Epithelial cell of esophagus (primary cell): ENCODE measurements around the gene NCAPD2.
"Not testable (repeated sequence)": the region's sequence is repeated elsewhere in the genome, so short reads cannot be mapped to it uniquely, and the experiment has no call there.

Experiments
- DNase-seq: peaks from one replicate; pipeline ENCODE4 v3.0.0; 2010; ENCODE audit warnings: low read depth
- H3K4me3 ChIP-seq: 2 replicates; pipeline ENCODE4 v1.5.1; 2011; ENCODE audit warnings: mild to moderate bottlenecking, low read length, control low read depth
- CTCF ChIP-seq: IDR thresholded peaks from 2 replicates; pipeline ENCODE4 v1.5.1; 2011; ENCODE audit warnings: low read depth, mild to moderate bottlenecking, low read length, control low read depth, inconsistent platforms; ENCODE audit not compliant: insufficient read depth; ENCODE audit errors: missing control alignments

Gene NCAPD2

GRCh38 chr12:6465467-6466183, 28.3 kb upstream of the NCAPD2 start:
- TF ChIP-seq CTCF = peak; percentile 96
- no peak overlapping the region for H3K4me3 ChIP-seq
- peak; percentile 75 for DNase-seq

- no peak overlapping the region for H3K4me3 ChIP-seq
- TF ChIP-seq CTCF = no peak
- DNase-seq = no peak
Measured at GRCh38 chr12:6466184-6466573, 27.7 kb upstream of the NCAPD2 start.

- H3K4me3 ChIP-seq, DNase-seq: not testable (repeated sequence)
Measured at GRCh38 chr12:6466751-6467150, 27.2 kb upstream of the NCAPD2 start.

- not testable (repeated sequence) for H3K4me3 ChIP-seq, DNase-seq
Measured at GRCh38 chr12:6467571-6468282, 26.2 kb upstream of the NCAPD2 start.

GRCh38 chr12:6468283-6468575, 25.7 kb upstream of the NCAPD2 start:
- H3K4me3 ChIP-seq = no peak overlapping the region
- no peak for TF ChIP-seq CTCF
- DNase-seq = peak; percentile 29

GRCh38 chr12:6469092-6469491, 24.8 kb upstream of the NCAPD2 start:
- H3K4me3 ChIP-seq = no peak overlapping the region
- no peak for DNase-seq
- TF ChIP-seq CTCF = no peak

- DNase-seq = no peak
- TF ChIP-seq CTCF = no peak
- peak overlapping the region; percentile 62 for H3K4me3 ChIP-seq
Measured at GRCh38 chr12:6469609-6470374, 24.1 kb upstream of the NCAPD2 start.
